ENCODE data around the gene COPS7B. TPM values are rescaled to one million over a fixed set of nuclear protein-coding genes. Genes with fewer than 3 reads are reported as not detected.

COPS7B gene
- total RNA-seq, 1 experiment from 2014 or later, result 61.4 TPM

- H3K27ac Mint-ChIP-seq, result no peak overlapping the region
- no peaks in the 10 kb centered on the region for H3K27me3 ChIP-seq (ENCODE audit: insufficient read depth, low read length)
- H2AK5ac ChIP-seq (ENCODE audit: insufficient read length, low read length), result no peak overlapping the region
- no peak overlapping the region for H3K27ac ChIP-seq (ENCODE audit: insufficient read length, low read depth, low read length)
- no peak overlapping the region for H4K8ac ChIP-seq (replicated peaks; ENCODE audit: insufficient read length, low read depth, low read length)
- no CpG with 5 or more reads among the region's 6 CpGs for WGBS (ENCODE audit: extremely low coverage, insufficient read length, low lambda C conversion rate)
- H3K4me1 ChIP-seq (ENCODE audit: insufficient read depth, low read length), result no peaks in the 10 kb centered on the region; the same call in 1 of the 2 replicates
- H3T11ph ChIP-seq (ENCODE audit: low read length), result no peak overlapping the region
- no peak overlapping the region for H4K91ac ChIP-seq (ENCODE audit: insufficient read length, low read depth, low read length)
- H3K79me2 ChIP-seq (ENCODE audit: insufficient read depth, low read length), result no peaks in the 10 kb centered on the region
- H3K4me2 ChIP-seq (ENCODE audit: insufficient read depth, insufficient read length, low read length), result no peak overlapping the region
- H3K56ac ChIP-seq (ENCODE audit: insufficient read length, low read depth, low read length), result no peak overlapping the region
- H3K18ac ChIP-seq (ENCODE audit: insufficient read length, low read depth, low read length), result no peak overlapping the region
- no peak overlapping the region for H2BK12ac ChIP-seq (ENCODE audit: insufficient read length, low read depth, low read length)
- no peak for TF ChIP-seq CTCF (conservative IDR thresholded peaks at IDR 0.05)
- H2BK20ac ChIP-seq (ENCODE audit: low read depth, low read length, poor library complexity, severe bottlenecking), result no peak overlapping the region
- H2AFZ ChIP-seq (ENCODE audit: low read length), result no peak overlapping the region
- peaks cover 3% of the 10 kb centered on the region for H3K79me1 ChIP-seq (ENCODE audit: insufficient read depth, low read depth, low read length, poor library complexity, severe bottlenecking)
- H3K4ac ChIP-seq (ENCODE audit: low read depth, low read length), result no peak overlapping the region
- no peaks in the 10 kb centered on the region for H3K27me3 Mint-ChIP-seq (ENCODE audit: low read depth)
- H2BK5ac ChIP-seq (ENCODE audit: insufficient read length, low read length), result no peak overlapping the region
- H2BK15ac ChIP-seq (ENCODE audit: low read depth, low read length), result no peak overlapping the region
- no peak overlapping the region for H2BK120ac ChIP-seq (ENCODE audit: low read depth, low read length, poor library complexity, severe bottlenecking)
- no peaks in the 10 kb centered on the region; a peak in 1 of 7 replicates for H3K36me3 Mint-ChIP-seq (ENCODE audit: insufficient read depth in 1 of 3, low read depth in 3 of 3)
- no peaks in the 10 kb centered on the region for H3K9me3 Mint-ChIP-seq
- H3K23ac ChIP-seq (ENCODE audit: insufficient read length, low read depth, low read length), result no peak overlapping the region
- no peak overlapping the region for H4K5ac ChIP-seq (ENCODE audit: insufficient read length, low read depth, low read length)
- H3K4me1 Mint-ChIP-seq, result peaks cover 9 to 14% of the 10 kb centered on the region in 2 experiments
- H3K23me2 ChIP-seq (ENCODE audit: insufficient read length, low read depth, low read length, poor library complexity, severe bottlenecking), result no peaks in the 10 kb centered on the region
- H3K4me3 Mint-ChIP-seq, result no peak overlapping the region
- H3K14ac ChIP-seq (ENCODE audit: insufficient read depth, low read length), result no peak overlapping the region
- no peaks in the 10 kb centered on the region for H3K9me3 ChIP-seq (ENCODE audit: control insufficient read depth, low read depth, low read length)
- no peak overlapping the region for H3K9ac ChIP-seq (ENCODE audit: extremely low read depth, insufficient read length, low read length)
- no peaks in the 10 kb centered on the region for H4K20me1 ChIP-seq (ENCODE audit: control insufficient read depth, insufficient read depth, insufficient read length)
- DNase-seq, result no peak
Measured at GRCh38 chr2:231769170-231770136, 16.8 kb upstream of the COPS7B start.

All from H9 (cell line).